ENCODE results near the gene GARIN5A. TPM values are rescaled to one million over a fixed set of nuclear protein-coding genes. Genes with fewer than 3 reads are reported as not detected.

The GARIN5A gene
- polyA plus RNA-seq, 1 of the 3 experiments (the other 2 are of a cell fraction): 1.3 TPM

DNA sequence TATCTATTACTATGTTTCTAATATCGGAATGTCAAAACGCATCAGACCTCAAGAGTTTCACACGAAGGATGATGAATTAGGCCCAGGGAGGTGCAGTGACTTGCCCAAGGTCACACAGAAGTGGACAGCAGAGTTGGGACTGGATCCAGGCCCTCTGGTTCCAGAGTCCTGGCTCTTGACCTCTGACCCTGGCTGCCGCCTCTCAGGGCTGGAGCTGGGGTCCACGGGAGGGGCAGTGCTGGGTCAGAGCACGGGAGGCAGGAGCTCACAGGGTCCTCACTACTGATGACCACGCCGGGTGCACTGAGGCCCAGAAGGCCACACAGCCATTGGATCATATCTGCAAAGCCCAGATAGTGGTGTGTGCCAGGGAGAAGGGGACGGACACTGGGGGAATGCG is 46.2 kb upstream of the GARIN5A start:
- Histone ChIP-seq H2AFZ (ENCODE audit: low read depth) (no peak overlapping the region), H3K9ac (no peak overlapping the region), H3K4me3 (ENCODE audit: low read depth in 2 of 2, low read length in 1 of 2) (no peak overlapping the region), H3K27me3 (ENCODE audit: insufficient read depth) (no peaks in the 10 kb centered on the region), H3F3A (replicated peaks; ENCODE audit: insufficient read depth) (no peaks in the 10 kb centered on the region), H3K4me2 (no peak overlapping the region), H3K36me3 (replicated peaks in 1 of 2; ENCODE audit: control insufficient read depth in 1 of 2, insufficient read depth in 2 of 2, low read length in 1 of 2) (no peaks in the 10 kb centered on the region), H3K27ac (ENCODE audit: low read depth in 2 of 2, low read length in 1 of 2) (no peak overlapping the region), H3K9me3 (no peaks in the 10 kb centered on the region), H4K20me1 (ENCODE audit: insufficient read depth) (no peaks in the 10 kb centered on the region), H3K4me1 (ENCODE audit: control insufficient read depth in 1 of 2, insufficient read depth in 2 of 2, low read depth in 1 of 2, low read length in 1 of 2) (no peaks in the 10 kb centered on the region), H3K9me2 (no peaks in the 10 kb centered on the region), H3K79me2 (ENCODE audit: insufficient read depth) (no peaks in the 10 kb centered on the region)
- POLR2A ChIA-PET: no interaction called here
- 84% methylated on average over 10 of the region's 10 CpGs for WGBS (ENCODE audit: low lambda C conversion rate)
- TF ChIP-seq, protein P1, sequence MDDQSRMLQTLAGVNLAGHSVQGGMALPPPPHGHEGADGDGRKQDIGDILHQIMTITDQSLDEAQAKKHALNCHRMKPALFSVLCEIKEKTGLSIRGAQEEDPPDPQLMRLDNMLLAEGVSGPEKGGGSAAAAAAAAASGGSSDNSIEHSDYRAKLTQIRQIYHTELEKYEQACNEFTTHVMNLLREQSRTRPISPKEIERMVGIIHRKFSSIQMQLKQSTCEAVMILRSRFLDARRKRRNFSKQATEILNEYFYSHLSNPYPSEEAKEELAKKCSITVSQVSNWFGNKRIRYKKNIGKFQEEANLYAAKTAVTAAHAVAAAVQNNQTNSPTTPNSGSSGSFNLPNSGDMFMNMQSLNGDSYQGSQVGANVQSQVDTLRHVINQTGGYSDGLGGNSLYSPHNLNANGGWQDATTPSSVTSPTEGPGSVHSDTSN (IDR thresholded peaks at IDR 0.05): no peak
- TF ChIP-seq RCOR1 (IDR thresholded peaks at IDR 0.05; ENCODE audit: low read length) (no peak), GABPA (IDR thresholded peaks at IDR 0.05; ENCODE audit: low read depth) (no peak), RXRA (IDR thresholded peaks at IDR 0.05; ENCODE audit: borderline replicate concordance, low read depth) (no peak), MEF2A (IDR thresholded peaks at IDR 0.05; ENCODE audit: borderline replicate concordance, low read depth) (no peak), EP300 (IDR thresholded peaks at IDR 0.05; ENCODE audit: borderline replicate concordance in 1 of 2, low read depth in 1 of 2, low read length in 1 of 2) (no peak), SIN3A (IDR thresholded peaks at IDR 0.05; ENCODE audit: borderline replicate concordance, low read depth, low read length) (no peak), FOXJ3 (CRISPR knock-in tag; IDR thresholded peaks at IDR 0.05) (no peak), RFX5 (IDR thresholded peaks at IDR 0.05; ENCODE audit: low read length) (no peak), TCF12 (IDR thresholded peaks at IDR 0.05) (no peak), EZH2phosphoT487 (IDR thresholded peaks at IDR 0.05; ENCODE audit: borderline replicate concordance, low read depth) (no peak), YY1 (IDR thresholded peaks at IDR 0.05; ENCODE audit: low read depth) (no peak), SMC3 (IDR thresholded peaks at IDR 0.05; ENCODE audit: low read depth, low read length) (no peak), FOXM1 (IDR thresholded peaks at IDR 0.05; ENCODE audit: low read depth) (no peak), TEAD4 (IDR thresholded peaks at IDR 0.05; ENCODE audit: borderline replicate concordance, insufficient read depth) (no peak), ELF1 (IDR thresholded peaks at IDR 0.05) (no peak)
- TF ChIP-seq, protein P2, sequence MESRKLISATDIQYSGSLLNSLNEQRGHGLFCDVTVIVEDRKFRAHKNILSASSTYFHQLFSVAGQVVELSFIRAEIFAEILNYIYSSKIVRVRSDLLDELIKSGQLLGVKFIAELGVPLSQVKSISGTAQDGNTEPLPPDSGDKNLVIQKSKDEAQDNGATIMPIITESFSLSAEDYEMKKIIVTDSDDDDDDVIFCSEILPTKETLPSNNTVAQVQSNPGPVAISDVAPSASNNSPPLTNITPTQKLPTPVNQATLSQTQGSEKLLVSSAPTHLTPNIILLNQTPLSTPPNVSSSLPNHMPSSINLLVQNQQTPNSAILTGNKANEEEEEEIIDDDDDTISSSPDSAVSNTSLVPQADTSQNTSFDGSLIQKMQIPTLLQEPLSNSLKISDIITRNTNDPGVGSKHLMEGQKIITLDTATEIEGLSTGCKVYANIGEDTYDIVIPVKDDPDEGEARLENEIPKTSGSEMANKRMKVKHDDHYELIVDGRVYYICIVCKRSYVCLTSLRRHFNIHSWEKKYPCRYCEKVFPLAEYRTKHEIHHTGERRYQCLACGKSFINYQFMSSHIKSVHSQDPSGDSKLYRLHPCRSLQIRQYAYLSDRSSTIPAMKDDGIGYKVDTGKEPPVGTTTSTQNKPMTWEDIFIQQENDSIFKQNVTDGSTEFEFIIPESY (IDR thresholded peaks at IDR 0.05; ENCODE audit: borderline replicate concordance, low read depth): no peak
- TF ChIP-seq, protein P3, sequence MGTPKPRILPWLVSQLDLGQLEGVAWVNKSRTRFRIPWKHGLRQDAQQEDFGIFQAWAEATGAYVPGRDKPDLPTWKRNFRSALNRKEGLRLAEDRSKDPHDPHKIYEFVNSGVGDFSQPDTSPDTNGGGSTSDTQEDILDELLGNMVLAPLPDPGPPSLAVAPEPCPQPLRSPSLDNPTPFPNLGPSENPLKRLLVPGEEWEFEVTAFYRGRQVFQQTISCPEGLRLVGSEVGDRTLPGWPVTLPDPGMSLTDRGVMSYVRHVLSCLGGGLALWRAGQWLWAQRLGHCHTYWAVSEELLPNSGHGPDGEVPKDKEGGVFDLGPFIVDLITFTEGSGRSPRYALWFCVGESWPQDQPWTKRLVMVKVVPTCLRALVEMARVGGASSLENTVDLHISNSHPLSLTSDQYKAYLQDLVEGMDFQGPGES (IDR thresholded peaks at IDR 0.05; ENCODE audit: low read depth, low read length): no peak
- TF ChIP-seq, protein P4, sequence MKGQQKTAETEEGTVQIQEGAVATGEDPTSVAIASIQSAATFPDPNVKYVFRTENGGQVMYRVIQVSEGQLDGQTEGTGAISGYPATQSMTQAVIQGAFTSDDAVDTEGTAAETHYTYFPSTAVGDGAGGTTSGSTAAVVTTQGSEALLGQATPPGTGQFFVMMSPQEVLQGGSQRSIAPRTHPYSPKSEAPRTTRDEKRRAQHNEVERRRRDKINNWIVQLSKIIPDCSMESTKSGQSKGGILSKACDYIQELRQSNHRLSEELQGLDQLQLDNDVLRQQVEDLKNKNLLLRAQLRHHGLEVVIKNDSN (IDR thresholded peaks at IDR 0.05; ENCODE audit: borderline replicate concordance, low read depth): no peak
- DNase-seq: no peak
- CTCF ChIA-PET: interaction anchor here (0.9 to 4.2 kb wide), 4 partner anchors 10 to 33 kb away, joined by 4 to 38 read pairs (median 11); no protein-coding TSS in a partner anchor

Measured in SK-N-SH (cell line).